DOHH2 (cell line): ENCODE data around the gene RPL41.

Source experiments
- EZH2phosphoT487 ChIP-seq: fragments of 200-600 bp; sonication (generic); IDR thresholded peaks from 2 replicates; pipeline ENCODE4 v1.6.1; 2017; ENCODE audit warnings: borderline replicate concordance, mild to moderate bottlenecking, antibody characterized with exemption, low read length, moderate library complexity, mixed read lengths
- TF ChIP-seq, protein P1 (sequence below): fragments of 200-600 bp; sonication (generic); IDR thresholded peaks from one replicate; pipeline ENCODE4 v1.5.1; 2014; ENCODE audit warnings: antibody characterized with exemption, mild to moderate bottlenecking, low read depth, low read length; ENCODE audit not compliant: poor library complexity, severe bottlenecking

DNA sequence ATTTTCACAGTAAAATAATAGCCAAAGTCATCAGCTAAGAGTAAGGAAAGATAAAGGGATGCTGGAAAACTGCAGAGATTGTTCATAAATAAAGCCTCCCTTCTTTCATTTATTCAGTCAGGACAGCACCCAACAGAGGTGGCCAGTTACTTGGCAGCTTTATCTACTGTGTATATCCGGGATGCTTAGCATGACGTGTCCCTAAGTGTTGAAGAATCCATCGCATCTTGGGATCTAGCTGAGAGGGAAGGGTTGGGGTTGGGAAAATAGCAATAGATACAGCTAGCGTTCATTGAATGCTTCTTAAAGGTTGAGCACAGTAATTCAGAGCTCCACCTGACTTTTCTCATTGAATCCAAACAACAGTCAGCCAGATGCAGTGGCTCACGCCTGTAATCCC is 42.0 kb upstream of the RPL41 start:
- TF ChIP-seq, protein P1, sequence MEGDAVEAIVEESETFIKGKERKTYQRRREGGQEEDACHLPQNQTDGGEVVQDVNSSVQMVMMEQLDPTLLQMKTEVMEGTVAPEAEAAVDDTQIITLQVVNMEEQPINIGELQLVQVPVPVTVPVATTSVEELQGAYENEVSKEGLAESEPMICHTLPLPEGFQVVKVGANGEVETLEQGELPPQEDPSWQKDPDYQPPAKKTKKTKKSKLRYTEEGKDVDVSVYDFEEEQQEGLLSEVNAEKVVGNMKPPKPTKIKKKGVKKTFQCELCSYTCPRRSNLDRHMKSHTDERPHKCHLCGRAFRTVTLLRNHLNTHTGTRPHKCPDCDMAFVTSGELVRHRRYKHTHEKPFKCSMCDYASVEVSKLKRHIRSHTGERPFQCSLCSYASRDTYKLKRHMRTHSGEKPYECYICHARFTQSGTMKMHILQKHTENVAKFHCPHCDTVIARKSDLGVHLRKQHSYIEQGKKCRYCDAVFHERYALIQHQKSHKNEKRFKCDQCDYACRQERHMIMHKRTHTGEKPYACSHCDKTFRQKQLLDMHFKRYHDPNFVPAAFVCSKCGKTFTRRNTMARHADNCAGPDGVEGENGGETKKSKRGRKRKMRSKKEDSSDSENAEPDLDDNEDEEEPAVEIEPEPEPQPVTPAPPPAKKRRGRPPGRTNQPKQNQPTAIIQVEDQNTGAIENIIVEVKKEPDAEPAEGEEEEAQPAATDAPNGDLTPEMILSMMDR: no peak
- TF ChIP-seq EZH2phosphoT487: no peak
